HepG2 (cell line): Measurements from ENCODE around the gene KCTD13. TPM values are rescaled to one million over a fixed set of nuclear protein-coding genes. Genes with fewer than 3 reads are reported as not detected.
A peak's percentile ranks its signal among the peaks of the same experiment; 100 is the strongest.

Experiments
- BCLAF1 ChIP-seq: fragments of 450-650 bp; IDR thresholded peaks from 2 replicates; pipeline ENCODE4 v1.6.1; 2017; ENCODE audit warnings: mild to moderate bottlenecking
- DRAP1 ChIP-seq: IDR thresholded peaks from 2 replicates; pipeline ENCODE4 v1.6.1; 2016; ENCODE audit warnings: missing genetic modification reagents, missing compliant biosample characterization
- DZIP1 ChIP-seq: sonication (generic); formaldehyde crosslinking; IDR thresholded peaks from 2 replicates; pipeline ENCODE4 v1.5.0; 2020; ENCODE audit warnings: mild to moderate bottlenecking, missing genetic modification reagents
- EED ChIP-seq: sonication (generic); formaldehyde crosslinking; IDR thresholded peaks from 2 replicates; pipeline ENCODE4 v1.5.0; 2020; ENCODE audit warnings: mild to moderate bottlenecking, missing genetic modification reagents
- ETV6 ChIP-seq: sonication (generic); formaldehyde crosslinking; conservative IDR thresholded peaks from 2 replicates; pipeline ENCODE4 v1.4.0; 2020; ENCODE audit warnings: missing genetic modification reagents
- FOXA3 ChIP-seq: IDR thresholded peaks from 2 replicates; pipeline ENCODE4 v1.6.1; 2016; ENCODE audit warnings: missing genetic modification reagents, missing compliant biosample characterization
- HNF1B ChIP-seq: sonication (generic); formaldehyde crosslinking; IDR thresholded peaks from 2 replicates; pipeline ENCODE4 v1.5.1; 2020; ENCODE audit warnings: mild to moderate bottlenecking, moderate library complexity, missing genetic modification reagents
- HNRNPH1 ChIP-seq: fragments of 200-400 bp; formaldehyde crosslinking; optimal IDR thresholded peaks from 2 replicates; pipeline ENCODE3; 2017; ENCODE audit warnings: mild to moderate bottlenecking, low read depth, low read length
- MTERF4 ChIP-seq: sonication (generic); formaldehyde crosslinking; IDR thresholded peaks from 2 replicates; pipeline ENCODE4 v1.8.0; 2023; ENCODE audit warnings: mild to moderate bottlenecking, missing genetic modification reagents
- NR0B2 ChIP-seq: sonication (generic); formaldehyde crosslinking; IDR thresholded peaks from 2 replicates; pipeline ENCODE4 v1.4.0; 2020; ENCODE audit warnings: mild to moderate bottlenecking, missing genetic modification reagents
- PHF8 ChIP-seq: sonication (generic); formaldehyde crosslinking; IDR thresholded peaks from 2 replicates; pipeline ENCODE4 v1.5.0; 2020; ENCODE audit warnings: missing genetic modification reagents
- SETDB1 ChIP-seq: sonication (generic); formaldehyde crosslinking; IDR thresholded peaks from 2 replicates; pipeline ENCODE4 v1.5.1; 2020; ENCODE audit warnings: missing genetic modification reagents, mild to moderate bottlenecking, borderline replicate concordance
- TRIM22 ChIP-seq: fragments of 450-650 bp; IDR thresholded peaks from 2 replicates; pipeline ENCODE4 v1.6.1; 2017
- TRIM24 ChIP-seq: sonication (generic); formaldehyde crosslinking; IDR thresholded peaks from 2 replicates; pipeline ENCODE4 v1.8.0; 2022; ENCODE audit warnings: mild to moderate bottlenecking, missing genetic modification reagents
- YY1 ChIP-seq: IDR thresholded peaks from 2 replicates; pipeline ENCODE4 v1.6.1; 2011; ENCODE audit warnings: low read length, low read depth, moderate library complexity, mild to moderate bottlenecking; ENCODE audit not compliant: insufficient read depth, insufficient replicate concordance
- ZNF235 ChIP-seq: sonication (generic); formaldehyde crosslinking; IDR thresholded peaks from 2 replicates; pipeline ENCODE4 v1.8.1; 2023; ENCODE audit warnings: mild to moderate bottlenecking, missing genetic modification reagents, borderline replicate concordance
- ZNF335 ChIP-seq: sonication (generic); formaldehyde crosslinking; IDR thresholded peaks from 2 replicates; pipeline ENCODE4 v1.4.0; 2020; ENCODE audit warnings: missing genetic modification reagents
- ZNF33A ChIP-seq: sonication (generic); formaldehyde crosslinking; IDR thresholded peaks from 2 replicates; pipeline ENCODE4 v1.5.1; 2020; ENCODE audit warnings: missing genetic modification reagents, mild to moderate bottlenecking, moderate library complexity, borderline replicate concordance
- ZNF468 ChIP-seq: sonication (generic); formaldehyde crosslinking; IDR thresholded peaks from 2 replicates; pipeline ENCODE4 v1.8.0; 2022; ENCODE audit warnings: mild to moderate bottlenecking, moderate library complexity, missing genetic modification reagents
- polyA plus RNA-seq, 8 experiments: library from polyadenylated mRNA; depleted of rRNA in 3 of 8; stranded (reverse) in 7 of 8; unstranded in 1 of 8; fragments of >200 nt; fragmentation: Illumina TruSeq in 4 of 8; extraction: Trizol in 4 of 8; gene quantifications; 2 replicates each; pipeline versions ENCODE4 v1.2.1 to v1.2.3, GENCODE V29; 2011 to 2016; ENCODE audit warnings: low read depth in 4 of 8, missing spikeins in 1 of 8, mixed read lengths in 1 of 8; ENCODE audit not compliant: insufficient read depth in 1 of 8
- total RNA-seq, 5 experiments: library from RNA; depleted of rRNA; stranded (reverse); fragments of >200 nt; fragmentation: Illumina TruSeq; extraction: Trizol; gene quantifications; 2 replicates each; pipeline ENCODE4 v1.2.3, GENCODE V29; 2016; ENCODE audit warnings: low read depth in 1 of 5

KCTD13 gene
- total and polyA plus RNA-seq, 2 of the 13 experiments (the other 11 are each of a cell fraction or from before 2014, with no cell fraction given): 6.3 to 14.7 TPM

- TF ChIP-seq HNF1B (CRISPR knock-in tag) (no peak), DZIP1 (peak; percentile 88; the same call in 1 of the 2 replicates), SETDB1 (CRISPR knock-in tag) (no peak), HNRNPH1 (no peak), ETV6 (CRISPR knock-in tag) (peak; percentile 97), ZNF33A (CRISPR knock-in tag) (no peak), TRIM24 (CRISPR knock-in tag) (no peak), NR0B2 (CRISPR knock-in tag) (no peak), ZNF468 (CRISPR knock-in tag) (peak; percentile 71; the same call in 1 of the 2 replicates), PHF8 (CRISPR knock-in tag) (peak; percentile 61), MTERF4 (CRISPR knock-in tag) (peak; percentile 15; the same call in 1 of the 2 replicates), BCLAF1 (no peak), ZNF335 (CRISPR knock-in tag) (peak; percentile 75; the same call in 1 of the 2 replicates), DRAP1 (CRISPR knock-in tag) (peak; percentile 81), YY1 (no peak), EED (CRISPR knock-in tag) (no peak; the same call in 1 of the 2 replicates), FOXA3 (peak; percentile 35), ZNF235 (CRISPR knock-in tag) (no peak; the same call in 1 of the 2 replicates), TRIM22 (no peak)
Observed at GRCh38 chr16:29899516-29900101, 26.4 kb downstream of the KCTD13 start, which contains the start of gene SEZ6L2 (continued).
